Adrenal gland (tissue), 12 donors: Measurements from ENCODE around the gene UNK. TPM values are rescaled to one million over a fixed set of nuclear protein-coding genes. Genes with fewer than 3 reads are reported as not detected.
A peak's percentile ranks its signal among the peaks of the same experiment; 100 is the strongest.
"Not testable (repeated sequence)": the region's sequence is repeated elsewhere in the genome, so short reads cannot be mapped to it uniquely, and the experiment has no call there.

Experiments
- DNase-seq, 7 donors: peaks; one replicate each; pipeline ENCODE4 v3.0.0-alpha.2; 2019 to 2020
- H3K27ac ChIP-seq, 5 donors: fragments of 200-600 bp; sonication (generic) in 4 of 5; 1 replicate in 3 of 5; 2 replicates in 2 of 5; pipeline versions ENCODE4 v1.5.1 to v1.8.0; 2016 to 2020; ENCODE audit warnings: mild to moderate bottlenecking in 1 of 5
- H3K27me3 ChIP-seq: fragments of 200-600 bp; 2 replicates; pipeline ENCODE4 v1.8.0; 2021
- H3K36me3 ChIP-seq, 2 donors: fragments of 200-600 bp; replicated peaks in 1 of 2; 1 replicate in 1 of 2; 2 replicates in 1 of 2; pipeline versions ENCODE4 v1.5.1 to v1.8.0; 2018 to 2022
- H3K4me1 ChIP-seq, 2 donors: fragments of 200-600 bp; replicated peaks in 1 of 2; 1 replicate in 1 of 2; 2 replicates in 1 of 2; pipeline versions ENCODE4 v1.5.1 to v1.8.0; 2018 to 2021
- H3K4me3 ChIP-seq, 4 donors: fragments of 200-600 bp; sonication (generic) in 3 of 4; one replicate each; pipeline ENCODE4 v1.5.1; 2016 to 2018
- H3K9me3 ChIP-seq, 3 donors: fragments of 200-600 bp; sonication (generic) in 1 of 3; replicated peaks in 1 of 3; 1 replicate in 2 of 3; 2 replicates in 1 of 3; pipeline versions ENCODE4 v1.5.1 to v1.8.0; 2016 to 2021
- CTCF ChIP-seq, 6 experiments: fragments of 450-650 bp in 4 of 6; fragments of 200-600 bp in 2 of 6; sonication (generic) in 1 of 6; IDR thresholded peaks; 1 replicate in 5 of 6; 2 replicates in 1 of 6; pipeline versions ENCODE4 v1.5.1 to v1.8.0; 2016 to 2021; ENCODE audit warnings: antibody characterized with exemption in 6 of 6, mild to moderate bottlenecking in 2 of 6, moderate library complexity in 1 of 6
- POLR2A ChIP-seq, 2 donors: fragments of 450-650 bp; IDR thresholded peaks; one replicate each; pipeline ENCODE4 v1.6.1; 2017; ENCODE audit warnings: antibody characterized with exemption in 2 of 2, mild to moderate bottlenecking in 2 of 2, moderate library complexity in 1 of 2
- WGBS, 4 donors: extraction: QIAGEN DNeasy Blood & Tissue Kit in 2 of 4; methylation state at CpG; one replicate each; pipeline versions ENCODE4 v1.1.5 to v1.1.7; 2013 to 2017; 5-methylcytosine and 5-hydroxymethylcytosine counted together
- intact Hi-C, 2 donors: fragments of 100-400 bp; cut with DNase I; formaldehyde crosslinking; loops; one replicate each; pipeline versions ENCODE4 v1.14.1 to v1.15.0; 2022 to 2023
- polyA plus RNA-seq, 3 donors: library from polyadenylated mRNA; stranded (reverse); fragments of 200-250 nt in 2 of 3; fragments of 350-450 nt in 1 of 3; fragmentation: Illumina TruSeq in 1 of 3; extraction: RNeasy Lipid Tissue Mini Kit (QIAGEN cat#74804) in 1 of 3; gene quantifications; one replicate each; pipeline ENCODE4 v1.2.3, GENCODE V29; 2013 to 2014
- total RNA-seq, 9 donors: library from RNA; depleted of rRNA in 4 of 9; stranded (reverse); fragments of >200 nt in 4 of 9; fragments of 120-200 nt in 1 of 9; fragmentation: NEBNext Ultra II Directional in 1 of 9; extraction: Animal tissue kit (Norgen Biotek cat#: 25700) in 1 of 9; gene quantifications; one replicate each; pipeline versions ENCODE4 v1.1.0 to v1.2.4, GENCODE V29; 2013 to 2023
- donor health status: healthy with polysubstance abuse.
- donor health status: Bipolar disorder and iron deficiency.
- donor health status: DM: yes; HTN: yes; CAD: no.
- donor health status: DM: no; HTN: no; CAD: no.
- donor health status: DM: no; HTN: no; CAD: no.
- donor health status: DM: yes; HTN: yes; CAD: no.

UNK gene
- total and polyA plus RNA-seq, 12 donors, result 13.6 to 45.9 (median 24.6) TPM

- DNase-seq, result peak in 5 of 7 donors; percentile 70 to 81 (median 78)
- Histone ChIP-seq H3K27me3 (no peaks in the 10 kb centered on the region), H3K27ac (peak overlapping the region; percentile 34 to 97 (median 41)), H3K4me3 (no peak overlapping the region), H3K36me3 (peaks cover 0 to 59% of the 10 kb centered on the region in 2 donors), H3K9me3 (no peaks in the 10 kb centered on the region), H3K4me1 (peaks cover 25 to 68% of the 10 kb centered on the region in 2 donors)
- no peak for TF ChIP-seq POLR2A (IDR thresholded peaks at IDR 0.05)
- no peak for TF ChIP-seq CTCF (IDR thresholded peaks at IDR 0.05)
- 64 to 69% (median 66%) methylated on average over 7 to 12 of the region's 12 CpGs for WGBS, 4 donors
- intact Hi-C loops, result no loop called here
Measured at GRCh38 chr17:75850928-75851692, 66.5 kb downstream of the UNK start.

- DNase-seq, H3K9me3 ChIP-seq: not testable (repeated sequence)
Measured at GRCh38 chr17:75851693-75851991, 67.0 kb downstream of the UNK start.

GRCh38 chr17:75853433-75853832 is 68.8 kb downstream of the UNK start:
- Histone ChIP-seq H3K4me1 (peaks cover 21 to 53% of the 10 kb centered on the region in 2 donors), H3K36me3 (peaks cover 0 to 36% of the 10 kb centered on the region in 2 donors), H3K27ac (peak overlapping the region; percentile 55 to 99 (median 97)), H3K9me3 (no peaks in the 10 kb centered on the region), H3K4me3 (peak overlapping the region in 1 of 4 donors; percentile 58), H3K27me3 (no peaks in the 10 kb centered on the region)
- intact Hi-C loops, result no loop called here
- TF ChIP-seq CTCF (IDR thresholded peaks at IDR 0.05), result no peak
- no peak for TF ChIP-seq POLR2A (IDR thresholded peaks at IDR 0.05)
- 58 to 66% (median 60%) methylated on average over 7 of the region's 7 CpGs for WGBS, 4 donors
- DNase-seq, result peak in 6 of 7 donors; percentile 73 to 81 (median 76)

More at GRCh38 chr17:75851693-75851991, 67.0 kb downstream of the UNK start:
- intact Hi-C loops, H3K27me3 ChIP-seq, H3K4me3 ChIP-seq: not testable (repeated sequence)
- Histone ChIP-seq H3K4me1 (peaks cover 21 to 63% of the 10 kb centered on the region in 2 donors), H3K27ac (peak overlapping the region; percentile 2 to 97 (median 41)), H3K36me3 (peaks cover 0 to 54% of the 10 kb centered on the region in 2 donors)
- 91 to 95% (median 93%) methylated on average over 15 of the region's 15 CpGs for WGBS, 4 donors

GRCh38 chr17:75854101-75854748 is 69.6 kb downstream of the UNK start:
- peak overlapping the region; percentile 91 to 99 (median 97) for H3K27ac ChIP-seq
- peak; percentile 69 to 87 (median 82) for DNase-seq
- H3K4me1 ChIP-seq, result peaks cover 17 to 45% of the 10 kb centered on the region in 2 donors
- WGBS, 4 donors, result 9 to 15% (median 11%) methylated on average over 6 to 7 of the region's 7 CpGs
- peak; percentile 61 to 95 for TF ChIP-seq POLR2A (IDR thresholded peaks at IDR 0.05)
- peak in 1 of 6 experiments; percentile 10 for TF ChIP-seq CTCF (IDR thresholded peaks at IDR 0.05)
- no peaks in the 10 kb centered on the region for H3K9me3 ChIP-seq
- H3K27me3 ChIP-seq, result no peaks in the 10 kb centered on the region
- intact Hi-C loops, result no loop called here
- H3K36me3 ChIP-seq, result peaks cover 0 to 28% of the 10 kb centered on the region in 2 donors
- H3K4me3 ChIP-seq, result peak overlapping the region in 3 of 4 donors; percentile 20 to 81 (median 58)
